Large intestine (tissue), 3 donors: ENCODE results near the gene CALN1. TPM values are rescaled to one million over a fixed set of nuclear protein-coding genes. Genes with fewer than 3 reads are reported as not detected.

ENCODE experiments used
- DNase-seq, 2 donors: peaks; one replicate each; pipeline versions ENCODE4 v3.0.0 to v3.0.0-alpha.2; 2013
- H3K27ac ChIP-seq: one replicate; pipeline ENCODE4 v1.5.1; 2013; ENCODE audit warnings: low read length
- H3K27me3 ChIP-seq: 2 replicates; pipeline ENCODE4 v1.6.1; 2013; ENCODE audit warnings: low read length; ENCODE audit not compliant: control insufficient read depth, insufficient read depth
- H3K36me3 ChIP-seq: 2 replicates; pipeline ENCODE4 v1.6.1; 2013; ENCODE audit warnings: low read length; ENCODE audit not compliant: control insufficient read depth, insufficient read depth
- H3K4me1 ChIP-seq: one replicate; pipeline ENCODE4 v1.6.1; 2013; ENCODE audit warnings: low read length; ENCODE audit not compliant: control insufficient read depth, insufficient read depth
- H3K4me3 ChIP-seq: one replicate; pipeline ENCODE4 v1.5.1; 2013; ENCODE audit warnings: low read length
- H3K9me3 ChIP-seq: one replicate; pipeline ENCODE4 v1.6.1; 2013; ENCODE audit warnings: mild to moderate bottlenecking, low read depth, low read length, moderate library complexity; ENCODE audit not compliant: control insufficient read depth
- WGBS: methylation state at CpG from one replicate; pipeline ENCODE4 v1.1.5; 2013; ENCODE audit warnings: low lambda C conversion rate; ENCODE audit not compliant: insufficient coverage; 5-methylcytosine and 5-hydroxymethylcytosine counted together
- polyA plus RNA-seq: library from polyadenylated mRNA; unstranded; fragments of 120-200 nt; gene quantifications from one replicate; pipeline ENCODE4 v1.2.1, GENCODE V29; 2013

CALN1 gene
- polyA plus RNA-seq, 1 donor: 0.09 TPM

DNA sequence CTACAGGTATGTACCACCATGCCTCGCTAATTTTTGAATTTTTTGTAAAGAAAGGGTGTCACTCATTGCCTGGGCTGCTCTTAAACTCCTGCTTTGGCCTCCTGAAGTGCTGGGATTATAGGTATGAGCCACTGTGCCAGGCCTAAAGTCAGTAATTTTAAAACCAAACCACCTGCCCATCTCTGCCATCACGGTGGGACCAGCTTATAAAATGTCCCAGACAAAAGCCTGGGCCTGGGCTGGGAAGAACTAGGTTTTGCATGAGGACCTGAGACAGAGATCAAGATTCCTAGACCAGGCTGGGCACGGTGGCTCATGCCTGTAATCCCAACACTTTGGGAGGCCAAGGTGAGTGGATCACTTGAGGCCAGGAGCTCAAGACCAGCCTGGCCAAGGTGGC lies 395.6 kb downstream of the CALN1 start:
- Histone ChIP-seq H3K27me3 (no peaks in the 10 kb centered on the region), H3K9me3 (no peaks in the 10 kb centered on the region), H3K4me1 (no peaks in the 10 kb centered on the region), H3K27ac (no peak overlapping the region), H3K4me3 (no peak overlapping the region), H3K36me3 (no peaks in the 10 kb centered on the region)
- no CpG with 5 or more reads among the region's 3 CpGs for WGBS
- no peak for DNase-seq

DNA sequence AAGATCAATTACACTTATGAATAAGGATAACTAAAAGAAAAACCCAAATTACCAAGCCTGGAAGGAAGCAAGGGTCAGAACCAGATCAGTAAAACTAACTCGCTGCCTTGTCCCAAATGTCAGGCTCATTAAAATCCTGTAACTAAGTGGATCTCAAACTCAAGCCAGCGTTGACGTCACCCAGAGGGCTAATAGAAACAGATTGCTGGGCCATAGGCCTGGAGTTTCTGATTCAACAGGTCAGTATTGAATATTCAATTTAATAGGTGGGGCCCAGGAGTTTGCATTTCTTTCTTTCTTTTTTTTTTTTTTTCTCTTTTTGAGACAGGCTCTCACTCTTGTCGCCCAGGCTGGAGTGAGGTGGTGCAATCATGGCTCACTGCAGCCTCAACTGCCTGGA lies 397.0 kb downstream of the CALN1 start:
- H3K4me3 ChIP-seq: no peak overlapping the region
- H3K9me3 ChIP-seq: no peaks in the 10 kb centered on the region
- no peak overlapping the region for H3K27ac ChIP-seq
- no peaks in the 10 kb centered on the region for H3K36me3 ChIP-seq
- no peaks in the 10 kb centered on the region for H3K4me1 ChIP-seq
- DNase-seq: no peak
- 86% methylated on average over 1 of the region's 4 CpGs for WGBS
- H3K27me3 ChIP-seq: no peaks in the 10 kb centered on the region

DNA sequence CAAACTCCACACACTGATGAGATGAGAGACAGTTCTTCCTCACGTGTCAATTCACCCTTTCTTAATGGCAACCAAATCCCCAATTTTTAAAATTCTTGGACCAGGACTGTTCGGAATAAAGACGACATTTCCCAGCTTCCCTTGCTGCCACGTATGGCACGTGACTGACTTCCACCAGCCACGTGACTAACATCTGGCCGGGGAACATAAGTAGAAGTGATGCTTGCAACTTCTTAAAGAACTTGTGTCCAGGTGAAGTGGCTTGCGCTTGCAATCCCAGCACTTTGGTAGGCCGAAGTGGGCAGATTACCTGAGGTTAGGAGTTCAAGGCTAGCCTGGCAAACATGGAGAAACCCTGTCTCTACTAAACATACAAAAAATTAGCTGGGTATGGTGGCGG lies 405.1 kb downstream of the CALN1 start:
- H3K27me3 ChIP-seq: no peaks in the 10 kb centered on the region
- no peak for DNase-seq
- H3K4me1 ChIP-seq: no peaks in the 10 kb centered on the region
- no peaks in the 10 kb centered on the region for H3K36me3 ChIP-seq
- no CpG with 5 or more reads among the region's 10 CpGs for WGBS
- no peak overlapping the region for H3K4me3 ChIP-seq
- H3K27ac ChIP-seq: no peak overlapping the region
- no peaks in the 10 kb centered on the region for H3K9me3 ChIP-seq

DNA sequence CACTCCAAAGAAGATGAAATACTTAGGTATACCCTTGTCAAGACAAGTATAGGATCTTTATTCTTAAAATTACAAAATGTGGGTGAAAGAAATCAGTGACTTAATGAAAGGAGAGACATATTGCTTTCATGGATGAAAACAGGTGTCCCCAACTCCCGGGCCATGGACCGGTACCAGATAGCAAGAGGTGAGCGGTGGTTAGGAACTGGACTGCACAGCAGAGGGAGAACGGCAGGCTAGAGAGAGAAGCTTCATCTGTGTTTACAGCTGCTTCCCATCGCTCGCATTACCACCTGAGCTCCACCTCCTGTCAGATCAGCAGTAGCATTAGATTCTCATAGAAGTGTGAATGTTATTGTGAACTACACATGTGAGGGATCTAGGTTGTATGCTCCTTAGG lies 408.9 kb downstream of the CALN1 start:
- Histone ChIP-seq H3K4me3 (no peak overlapping the region), H3K4me1 (no peaks in the 10 kb centered on the region), H3K9me3 (no peaks in the 10 kb centered on the region), H3K27me3 (no peaks in the 10 kb centered on the region), H3K27ac (no peak overlapping the region), H3K36me3 (no peaks in the 10 kb centered on the region)
- no peak for DNase-seq
- WGBS: no CpG with 5 or more reads among the region's 6 CpGs

DNA sequence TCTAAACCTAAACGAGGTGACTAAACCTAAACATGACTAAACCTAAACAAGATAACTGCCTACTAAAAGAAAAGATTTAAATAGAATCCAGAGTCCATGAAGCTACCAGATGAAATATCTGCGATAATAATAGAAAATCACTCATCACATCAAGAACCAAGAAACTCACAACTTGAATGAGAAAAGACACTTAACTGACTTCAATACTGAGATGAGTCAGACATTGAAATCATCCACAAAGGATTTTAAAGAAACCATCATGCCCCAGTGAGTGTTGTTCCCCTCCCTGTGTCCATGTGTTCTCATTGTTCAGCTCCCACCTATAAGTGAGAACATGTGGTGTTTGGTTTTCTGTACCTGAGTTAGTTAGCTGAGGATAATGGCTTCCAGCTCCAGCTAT lies 416.0 kb downstream of the CALN1 start:
- Histone ChIP-seq H3K4me1 (no peaks in the 10 kb centered on the region), H3K36me3 (no peaks in the 10 kb centered on the region), H3K4me3 (no peak overlapping the region), H3K27me3 (no peaks in the 10 kb centered on the region), H3K27ac (no peak overlapping the region), H3K9me3 (no peaks in the 10 kb centered on the region)
- WGBS: no CpG with 5 or more reads among the region's 2 CpGs
- DNase-seq: no peak

DNA sequence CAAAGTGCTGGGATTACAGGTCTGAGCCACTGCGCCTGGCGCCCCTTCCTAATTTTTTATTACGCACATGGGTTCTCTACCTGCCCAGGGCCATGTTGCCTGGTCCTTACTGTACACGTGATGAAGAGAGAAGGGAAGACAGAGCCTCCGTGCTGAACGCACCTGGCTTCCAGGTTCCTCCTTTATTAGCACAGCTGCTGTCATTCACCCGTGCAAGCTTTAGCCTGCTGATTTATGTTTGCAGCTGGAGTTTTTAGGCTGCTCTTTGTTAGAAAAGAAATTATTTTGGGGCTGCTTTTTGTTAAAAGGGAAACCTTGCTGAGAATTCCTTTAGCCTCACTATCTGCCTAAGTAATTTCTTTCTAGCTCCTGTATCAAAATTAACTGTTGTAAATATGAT lies 417.0 kb downstream of the CALN1 start:
- Histone ChIP-seq H3K4me1 (no peaks in the 10 kb centered on the region), H3K4me3 (no peak overlapping the region), H3K9me3 (no peaks in the 10 kb centered on the region), H3K27me3 (no peaks in the 10 kb centered on the region), H3K27ac (no peak overlapping the region), H3K36me3 (no peaks in the 10 kb centered on the region)
- no peak for DNase-seq
- WGBS: no CpG with 5 or more reads among the region's 7 CpGs

DNA sequence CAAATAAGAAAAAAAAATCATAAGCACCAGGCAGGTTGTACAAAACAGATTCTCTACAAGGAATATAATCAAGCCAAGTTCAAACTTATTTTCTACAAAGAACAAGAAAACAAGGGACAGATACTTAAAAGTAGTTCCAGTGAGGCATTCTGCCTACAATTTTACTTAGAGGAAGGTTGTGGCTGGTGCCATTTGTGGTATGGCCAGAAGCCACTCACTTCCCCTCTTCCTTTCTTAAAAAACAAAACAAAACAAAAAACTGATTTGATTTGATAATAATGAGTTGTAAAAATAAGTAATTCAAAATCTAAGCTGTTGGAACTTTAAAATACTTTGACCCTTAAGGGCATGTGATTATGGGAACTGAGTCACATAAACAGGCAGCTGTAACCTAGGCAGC lies 420.6 kb downstream of the CALN1 start:
- DNase-seq: no peak
- Histone ChIP-seq H3K36me3 (no peaks in the 10 kb centered on the region), H3K27me3 (no peaks in the 10 kb centered on the region), H3K4me3 (no peak overlapping the region), H3K9me3 (no peaks in the 10 kb centered on the region), H3K27ac (no peak overlapping the region), H3K4me1 (no peaks in the 10 kb centered on the region)

DNA sequence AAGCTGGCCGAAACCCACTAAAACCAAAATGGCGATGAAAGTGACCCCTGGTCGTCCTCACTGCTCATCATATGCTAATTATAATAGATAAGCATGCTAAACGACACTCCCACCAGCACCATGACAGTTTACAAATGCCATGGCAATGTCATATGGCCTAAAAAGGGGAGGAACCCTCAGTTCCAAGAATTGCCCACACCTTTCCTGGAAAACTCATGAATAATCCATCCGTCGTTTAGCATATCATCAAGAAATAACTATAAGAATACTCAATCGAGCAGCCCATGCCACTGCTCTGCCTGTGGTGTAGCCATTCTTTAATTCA lies 422.0 kb downstream of the CALN1 start:
- H3K4me3 ChIP-seq: no peak overlapping the region
- no peak for DNase-seq
- no peaks in the 10 kb centered on the region for H3K4me1 ChIP-seq
- H3K27me3 ChIP-seq: no peaks in the 10 kb centered on the region
- no peaks in the 10 kb centered on the region for H3K9me3 ChIP-seq
- 98% methylated on average over 6 of the region's 7 CpGs for WGBS
- no peaks in the 10 kb centered on the region for H3K36me3 ChIP-seq
- no peak overlapping the region for H3K27ac ChIP-seq

DNA sequence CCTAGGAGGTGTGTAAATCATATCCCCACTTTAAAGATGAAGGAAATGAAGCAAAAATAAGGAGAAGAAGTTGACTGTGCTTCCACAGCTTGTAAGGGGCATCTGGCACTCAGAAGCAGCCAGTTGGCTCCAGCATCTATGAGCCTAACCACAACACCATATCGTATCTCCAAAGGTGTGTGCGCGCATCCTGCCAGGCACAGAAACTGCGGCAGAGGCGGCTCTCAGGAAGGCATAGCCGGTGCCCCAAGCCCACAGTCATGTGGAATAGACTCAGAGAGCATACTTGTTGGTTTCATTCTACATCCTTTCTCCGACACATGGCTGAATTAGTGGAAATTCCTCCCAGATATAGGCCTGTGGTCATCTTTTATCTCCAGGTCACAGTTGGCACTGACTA lies 423.9 kb downstream of the CALN1 start:
- Histone ChIP-seq H3K36me3 (no peaks in the 10 kb centered on the region), H3K27ac (no peak overlapping the region), H3K4me1 (no peaks in the 10 kb centered on the region), H3K4me3 (no peak overlapping the region), H3K9me3 (no peaks in the 10 kb centered on the region), H3K27me3 (no peaks in the 10 kb centered on the region)
- no peak for DNase-seq
- no CpG with 5 or more reads among the region's 7 CpGs for WGBS

DNA sequence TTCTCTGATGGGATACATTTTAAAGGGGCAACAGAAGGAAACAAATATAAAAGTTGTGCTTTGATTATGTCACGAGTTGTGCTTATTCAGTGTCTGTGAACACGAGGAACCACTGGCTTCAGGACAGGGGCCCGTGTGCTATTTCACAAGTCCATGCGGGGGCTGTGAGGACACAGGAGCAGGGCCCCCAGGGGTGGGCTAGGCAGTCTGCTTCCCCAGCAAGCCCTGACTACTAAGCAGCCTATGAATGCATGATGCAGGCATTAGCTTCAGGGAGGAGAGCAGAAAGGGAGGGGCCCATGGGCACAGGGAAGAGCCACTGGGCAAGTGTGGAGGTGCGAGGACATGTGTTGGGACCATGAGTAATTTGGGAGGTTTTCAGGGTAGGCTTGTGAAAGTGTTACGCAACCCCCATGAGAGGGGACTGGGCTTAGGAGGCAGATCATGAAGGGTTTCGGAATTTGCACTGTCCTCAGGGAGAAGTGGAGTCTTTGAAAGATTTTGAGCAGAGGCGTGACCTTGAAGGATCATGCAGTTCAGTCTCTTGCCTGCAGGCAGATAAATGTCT lies 424.9 kb downstream of the CALN1 start:
- Histone ChIP-seq H3K27ac (no peak overlapping the region), H3K27me3 (no peaks in the 10 kb centered on the region), H3K36me3 (no peaks in the 10 kb centered on the region), H3K4me1 (no peaks in the 10 kb centered on the region), H3K9me3 (no peaks in the 10 kb centered on the region), H3K4me3 (no peak overlapping the region)
- WGBS: 94% methylated on average over 2 of the region's 8 CpGs
- no peak for DNase-seq

DNA sequence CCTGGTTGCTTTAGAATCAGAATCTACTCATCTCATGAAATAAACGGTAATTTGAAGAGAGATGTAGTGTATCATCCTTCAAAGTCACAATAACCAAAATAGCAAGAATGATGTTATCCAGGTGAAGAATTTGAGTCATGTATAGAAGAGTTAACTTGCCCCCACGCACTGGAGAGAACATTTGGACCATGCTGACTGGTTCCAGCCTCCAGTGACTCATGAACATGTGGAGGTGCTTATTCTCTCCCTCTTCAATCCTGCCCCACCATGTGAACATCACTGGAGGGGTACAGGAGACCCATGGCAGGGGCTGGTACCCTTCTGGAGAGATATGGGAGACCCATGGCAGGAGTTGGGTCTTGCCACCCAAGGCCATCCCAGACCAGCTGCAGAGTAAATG lies 427.8 kb downstream of the CALN1 start:
- Histone ChIP-seq H3K9me3 (no peaks in the 10 kb centered on the region), H3K4me1 (no peaks in the 10 kb centered on the region), H3K36me3 (no peaks in the 10 kb centered on the region), H3K27ac (no peak overlapping the region), H3K27me3 (no peaks in the 10 kb centered on the region), H3K4me3 (no peak overlapping the region)
- DNase-seq: no peak
- WGBS: 93% methylated on average over 2 of the region's 2 CpGs
